ENCODE results near the gene CTBP2.

Gene CTBP2

GRCh38 chr10:124957404-124957947, 202.9 kb downstream of the CTBP2 start:
- TF ChIP-seq EZH2phosphoT487 (conservative IDR thresholded peaks at IDR 0.05; ENCODE audit: low read length), result no peak
- TF ChIP-seq CTCF (IDR thresholded peaks at IDR 0.05; ENCODE audit: insufficient read depth, low read length, poor library complexity, severe bottlenecking), result no peak
- Histone ChIP-seq H3K9me3 (ENCODE audit: insufficient read depth, low read length) (no peaks in the 10 kb centered on the region), H4K20me1 (ENCODE audit: low read depth, low read length) (peaks cover 14% of the 10 kb centered on the region; the same call in 1 of the 2 replicates), H2AFZ (ENCODE audit: low read depth, low read length, severe bottlenecking) (no peak overlapping the region), H3K27me3 (ENCODE audit: low read length) (no peaks in the 10 kb centered on the region), H3K4me2 (ENCODE audit: low read depth, low read length, poor library complexity, severe bottlenecking) (no peak overlapping the region), H3K9me2 (replicated peaks; ENCODE audit: insufficient read depth, low read length) (no peaks in the 10 kb centered on the region), H3K9ac (ENCODE audit: low read length) (no peak overlapping the region), H3K4me3 (ENCODE audit: insufficient read depth, low read length, poor library complexity, severe bottlenecking) (no peak overlapping the region), H3K36me3 (ENCODE audit: low read length) (no peaks in the 10 kb centered on the region), H3K79me2 (ENCODE audit: insufficient read depth, low read length) (peaks cover 82% of the 10 kb centered on the region), H3F3A (ENCODE audit: insufficient read depth) (no peaks in the 10 kb centered on the region), H3K27ac (ENCODE audit: low read depth, low read length) (no peak overlapping the region)

- H3K9me2 ChIP-seq (replicated peaks; ENCODE audit: insufficient read depth, low read length), result no peaks in the 10 kb centered on the region
- no peaks in the 10 kb centered on the region for H3K36me3 ChIP-seq (ENCODE audit: low read length)
- TF ChIP-seq CTCF (IDR thresholded peaks at IDR 0.05; ENCODE audit: insufficient read depth, low read length, poor library complexity, severe bottlenecking) (no peak), EZH2phosphoT487 (conservative IDR thresholded peaks at IDR 0.05; ENCODE audit: low read length) (no peak)
- H3K9me3 ChIP-seq (ENCODE audit: insufficient read depth, low read length), result no peaks in the 10 kb centered on the region
- H3K27me3 ChIP-seq (ENCODE audit: low read length), result no peaks in the 10 kb centered on the region
- H2AFZ ChIP-seq (ENCODE audit: low read depth, low read length, severe bottlenecking), result no peak overlapping the region
- H3K4me3 ChIP-seq (ENCODE audit: insufficient read depth, low read length, poor library complexity, severe bottlenecking), result no peak overlapping the region
- peaks cover 82% of the 10 kb centered on the region for H3K79me2 ChIP-seq (ENCODE audit: insufficient read depth, low read length)
- H3F3A ChIP-seq (ENCODE audit: insufficient read depth), result no peaks in the 10 kb centered on the region
- peaks cover 14% of the 10 kb centered on the region; the same call in 1 of the 2 replicates for H4K20me1 ChIP-seq (ENCODE audit: low read depth, low read length)
- H3K4me2 ChIP-seq (ENCODE audit: low read depth, low read length, poor library complexity, severe bottlenecking), result no peak overlapping the region
- H3K9ac ChIP-seq (ENCODE audit: low read length), result no peak overlapping the region
- no peak overlapping the region for H3K27ac ChIP-seq (ENCODE audit: low read depth, low read length)
These were observed 203.6 kb downstream of the CTBP2 start for GRCh38 chr10:124956764-124957163.

GRCh38 chr10:124955868-124956267, 204.5 kb downstream of the CTBP2 start:
- no peak overlapping the region for H3K4me2 ChIP-seq (ENCODE audit: low read depth, low read length, poor library complexity, severe bottlenecking)
- H3F3A ChIP-seq (ENCODE audit: insufficient read depth), result peaks cover 3% of the 10 kb centered on the region; the same call in 1 of the 2 replicates
- no peak overlapping the region for H3K27ac ChIP-seq (ENCODE audit: low read depth, low read length)
- TF ChIP-seq CTCF (IDR thresholded peaks at IDR 0.05; ENCODE audit: insufficient read depth, low read length, poor library complexity, severe bottlenecking) (no peak), EZH2phosphoT487 (conservative IDR thresholded peaks at IDR 0.05; ENCODE audit: low read length) (no peak)
- no peaks in the 10 kb centered on the region for H3K9me3 ChIP-seq (ENCODE audit: insufficient read depth, low read length)
- H3K9me2 ChIP-seq (replicated peaks; ENCODE audit: insufficient read depth, low read length), result no peaks in the 10 kb centered on the region
- peaks cover 10% of the 10 kb centered on the region; the same call in 1 of the 2 replicates for H4K20me1 ChIP-seq (ENCODE audit: low read depth, low read length)
- no peak overlapping the region for H3K4me3 ChIP-seq (ENCODE audit: insufficient read depth, low read length, poor library complexity, severe bottlenecking)
- peaks cover 74% of the 10 kb centered on the region for H3K79me2 ChIP-seq (ENCODE audit: insufficient read depth, low read length)
- H3K36me3 ChIP-seq (ENCODE audit: low read length), result no peaks in the 10 kb centered on the region
- H3K9ac ChIP-seq (ENCODE audit: low read length), result no peak overlapping the region
- H2AFZ ChIP-seq (ENCODE audit: low read depth, low read length, severe bottlenecking), result no peak overlapping the region
- no peaks in the 10 kb centered on the region for H3K27me3 ChIP-seq (ENCODE audit: low read length)
